NCI-H2029 treated with DMSO at 0.1 percent for 48 hours (cell line): ENCODE data around the gene ZER1.
"Not testable (repeated sequence)": the region's sequence is repeated elsewhere in the genome, so short reads cannot be mapped to it uniquely, and the experiment has no call there.

Source experiments
- DNase-seq: peaks from one replicate; lab custom pipeline; 2025; lab: John Stamatoyannopoulos, UW

ZER1 gene

DNA sequence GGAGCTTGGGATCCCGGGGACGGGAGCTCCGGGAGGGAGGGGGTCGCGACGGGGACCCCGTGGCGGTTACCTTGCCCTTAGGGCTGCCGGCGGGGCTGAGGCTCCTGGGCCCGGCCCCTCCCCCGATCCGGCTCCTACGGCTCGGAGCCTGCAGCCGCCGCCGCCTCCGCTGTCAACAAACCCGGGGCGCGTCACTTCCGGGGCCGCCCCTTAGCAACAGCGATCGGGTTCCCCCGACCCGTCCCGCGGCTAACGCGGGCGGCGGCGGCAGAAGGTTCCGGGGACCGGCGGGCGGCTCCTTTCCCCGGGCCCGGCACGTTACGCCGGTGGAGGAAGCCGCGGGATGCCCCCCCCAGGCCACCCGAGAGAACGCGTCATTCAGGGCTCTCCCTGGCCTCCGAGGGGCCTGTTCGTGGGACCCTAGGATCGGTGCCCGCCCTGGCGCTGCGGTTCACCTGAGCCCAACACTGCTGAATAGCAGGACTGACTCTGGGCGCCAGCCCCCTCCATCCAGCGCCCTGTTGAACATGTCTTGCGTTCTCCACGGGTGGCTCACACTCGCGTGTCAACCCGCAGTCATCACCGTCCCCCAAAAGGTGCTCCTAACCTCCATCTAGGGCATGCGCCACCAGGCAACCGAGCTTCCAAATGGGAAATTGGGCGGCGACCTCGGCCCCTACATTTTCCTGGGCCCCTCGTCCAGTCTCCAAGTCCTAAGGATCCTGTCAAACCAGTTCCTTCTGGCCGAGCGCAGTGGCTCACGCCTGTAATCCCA, at the start of gene ZER1:
Gene ZER1, minus strand, starts transcription at position 183 of the 775 bp plus-strand sequence. CDS start 16,362 bp downstream, outside the sequence.
- peak; percentile 63 for DNase-seq

DNA sequence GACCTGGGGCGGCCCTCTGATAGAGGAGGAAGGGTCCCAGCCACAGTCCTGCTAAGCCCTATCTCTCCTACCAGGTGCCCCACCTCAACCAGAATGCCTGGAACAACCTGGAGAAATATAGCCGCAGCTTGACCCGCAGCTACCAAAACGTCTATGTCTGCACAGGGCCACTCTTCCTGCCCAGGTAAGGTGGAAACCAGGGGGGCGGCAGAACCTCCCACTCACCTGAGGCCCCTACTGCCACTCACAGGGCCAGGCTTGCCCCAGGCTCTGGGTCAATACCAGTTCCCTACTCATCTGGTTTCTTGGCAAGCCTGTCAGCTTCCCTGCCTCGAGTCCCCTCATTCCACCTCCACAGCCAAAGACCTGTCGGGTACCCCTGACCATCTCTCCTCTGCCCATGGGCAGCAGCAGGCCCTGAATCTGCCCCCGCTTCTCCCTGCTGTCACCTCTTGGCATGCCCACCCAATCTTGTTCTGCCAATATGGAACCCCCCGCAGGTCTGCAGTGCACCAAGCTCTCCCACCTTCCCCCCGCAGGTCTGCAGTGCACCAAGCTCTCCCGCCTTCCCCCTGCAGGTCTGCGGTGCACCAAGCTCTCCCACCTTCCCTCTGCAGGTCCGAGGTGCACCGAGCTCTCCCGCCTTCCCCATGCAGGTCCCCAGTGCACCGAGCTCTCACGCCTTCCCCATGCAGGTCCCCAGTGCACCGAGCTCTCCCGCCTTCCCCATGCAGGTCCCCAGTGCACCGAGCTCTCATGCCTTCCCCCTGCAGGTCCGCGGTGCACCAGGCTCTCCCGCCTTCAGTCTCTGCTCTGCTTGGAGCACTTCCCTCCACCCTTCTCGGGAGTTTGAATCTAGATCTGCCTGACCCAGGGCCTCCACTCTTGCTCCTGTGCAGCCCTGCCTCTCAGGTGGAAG, 49.2 kb upstream of the ZER1 start:
- no peak for DNase-seq

DNA sequence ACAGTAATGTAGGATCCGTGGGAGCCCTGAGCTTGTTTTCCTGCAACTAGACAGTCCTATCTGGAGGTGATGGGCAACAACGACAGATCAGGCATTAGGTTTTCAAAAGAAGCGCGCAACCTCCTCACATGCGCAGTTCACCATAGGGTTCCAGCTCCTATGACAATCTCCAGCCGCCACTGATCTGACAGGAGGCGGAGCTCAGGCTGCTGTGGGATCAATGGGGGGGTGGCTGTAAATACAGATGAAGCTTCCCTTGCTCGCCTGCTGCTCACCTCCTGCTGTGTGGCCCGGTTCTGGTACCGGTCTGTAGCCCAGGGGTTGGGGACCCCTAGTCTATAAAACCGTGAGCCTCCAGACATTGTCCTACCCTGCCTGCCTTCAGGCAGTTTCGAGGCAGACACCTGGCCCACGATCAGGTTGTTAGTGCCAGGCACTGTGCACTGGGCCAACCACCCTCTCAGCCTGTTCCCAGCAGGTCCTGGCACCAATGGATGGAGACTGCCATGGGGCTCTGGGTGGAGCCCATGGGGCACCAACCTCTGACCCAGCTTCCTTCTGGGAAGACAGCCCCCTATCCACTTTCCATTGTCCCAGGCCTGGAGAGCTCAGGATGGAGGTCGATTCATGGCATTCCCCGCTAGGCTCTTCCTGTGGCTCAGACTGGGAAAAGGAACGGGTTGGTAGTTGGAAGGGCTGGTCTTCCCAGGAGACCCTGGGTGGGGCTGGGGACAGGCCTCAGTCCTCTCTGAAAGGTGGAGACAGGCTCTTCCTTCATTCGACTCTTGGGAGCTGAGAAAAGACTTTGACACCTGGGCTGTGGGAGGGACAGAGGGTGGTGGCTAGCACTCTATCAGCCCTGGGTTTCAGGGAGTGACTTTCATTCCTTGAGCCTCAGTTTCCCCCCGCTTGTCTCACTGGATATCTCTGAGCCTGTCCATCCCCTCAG, 48.3 kb upstream of the ZER1 start:
- peak; percentile 26 for DNase-seq

DNA sequence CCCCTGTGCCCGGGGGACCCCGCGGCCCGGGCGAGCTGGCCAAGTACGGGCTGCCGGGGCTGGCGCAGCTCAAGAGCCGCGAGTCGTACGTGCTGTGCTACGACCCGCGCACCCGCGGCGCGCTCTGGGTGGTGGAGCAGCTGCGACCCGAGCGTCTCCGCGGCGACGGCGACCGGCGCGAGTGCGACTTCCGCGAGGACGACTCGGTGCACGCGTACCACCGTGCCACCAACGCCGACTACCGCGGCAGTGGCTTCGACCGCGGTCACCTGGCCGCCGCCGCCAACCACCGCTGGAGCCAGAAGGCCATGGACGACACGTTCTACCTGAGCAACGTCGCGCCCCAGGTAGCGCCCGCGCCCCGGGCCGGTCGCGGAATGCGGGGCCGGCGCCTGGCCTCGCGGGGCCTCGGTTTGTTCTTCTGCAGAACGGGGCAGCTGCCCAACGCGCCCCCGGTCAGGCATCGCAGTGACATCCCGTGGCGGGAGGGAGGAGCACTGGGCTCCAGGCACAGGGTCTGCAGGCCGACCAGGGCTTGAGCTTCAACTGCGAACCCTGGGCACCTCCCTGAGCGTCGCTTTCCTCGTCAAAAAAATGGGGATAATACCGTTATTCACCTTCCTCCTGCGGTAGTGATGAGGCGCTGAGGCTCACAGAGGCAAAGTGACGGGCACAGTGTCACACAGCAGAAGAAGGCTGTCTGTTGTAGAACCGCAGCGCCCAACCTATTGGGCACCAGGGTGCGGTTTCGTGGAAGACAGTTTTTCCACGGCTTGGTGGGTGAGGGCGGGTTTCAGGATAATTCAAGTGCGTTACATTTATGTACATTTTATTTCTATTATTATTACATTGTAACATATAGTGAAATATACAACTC, 47.4 kb upstream of the ZER1 start:
- no peak for DNase-seq

DNA sequence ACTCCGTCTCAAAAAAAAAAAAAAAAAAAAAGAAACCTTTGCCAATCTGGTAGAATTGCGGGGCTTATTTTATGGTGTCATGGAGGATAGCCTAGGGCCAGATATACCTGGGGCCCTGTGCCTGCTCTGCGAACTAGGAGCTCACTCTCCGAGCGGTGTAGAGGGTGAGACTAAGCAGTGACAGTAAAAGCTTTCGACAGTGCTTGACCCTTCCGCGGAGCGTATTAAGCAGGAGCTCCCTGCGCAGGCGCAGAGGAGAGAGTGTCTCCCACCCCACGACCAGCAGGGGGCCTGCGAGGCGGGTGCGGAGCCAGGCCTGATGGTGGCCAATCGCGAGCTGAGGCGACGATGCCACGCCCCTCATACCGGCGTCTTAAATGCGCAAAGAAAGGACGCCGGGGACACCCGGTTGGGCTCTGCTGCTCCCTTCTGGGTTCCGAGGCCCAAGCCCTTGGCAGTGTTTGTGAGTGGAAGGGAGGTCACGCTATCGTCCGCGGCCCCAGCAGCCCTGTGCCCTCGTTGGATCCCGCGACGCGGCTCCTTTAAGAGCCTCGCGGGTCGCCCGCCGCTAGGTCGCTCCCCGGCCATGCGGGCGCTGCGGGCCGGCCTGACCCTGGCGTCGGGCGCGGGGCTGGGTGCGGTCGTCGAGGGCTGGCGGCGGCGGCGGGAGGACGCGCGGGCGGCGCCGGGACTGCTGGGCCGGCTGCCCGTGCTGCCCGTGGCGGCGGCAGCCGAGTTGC, 46.5 kb upstream of the ZER1 start, which contains the start of gene ENDOG:
Gene ENDOG, plus strand, starts transcription at position 402 of the 740 bp plus-strand sequence. Its CDS starts 185 bp downstream, at position 587.
- DNase-seq, result peak; percentile 82

DNA sequence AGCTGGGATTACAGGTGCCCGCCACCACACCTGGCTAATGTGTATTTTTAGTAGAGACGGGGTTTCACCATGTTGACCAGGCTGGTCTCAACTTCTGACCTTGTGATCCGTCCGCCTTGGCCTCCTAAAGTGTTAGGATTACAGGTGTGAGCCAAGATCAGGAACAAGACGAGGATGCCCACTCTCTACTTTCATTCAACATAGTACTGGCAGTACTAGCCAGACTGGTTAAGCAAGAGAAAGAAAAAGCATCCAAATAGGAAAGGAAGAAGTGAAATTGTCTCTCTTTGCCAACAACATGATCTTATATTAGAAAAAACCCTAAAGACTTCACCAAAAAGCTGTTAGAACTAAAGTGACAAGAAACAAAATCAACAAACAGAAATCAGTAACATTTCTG, 39.1 kb upstream of the ZER1 start:
- DNase-seq, result no peak

DNA sequence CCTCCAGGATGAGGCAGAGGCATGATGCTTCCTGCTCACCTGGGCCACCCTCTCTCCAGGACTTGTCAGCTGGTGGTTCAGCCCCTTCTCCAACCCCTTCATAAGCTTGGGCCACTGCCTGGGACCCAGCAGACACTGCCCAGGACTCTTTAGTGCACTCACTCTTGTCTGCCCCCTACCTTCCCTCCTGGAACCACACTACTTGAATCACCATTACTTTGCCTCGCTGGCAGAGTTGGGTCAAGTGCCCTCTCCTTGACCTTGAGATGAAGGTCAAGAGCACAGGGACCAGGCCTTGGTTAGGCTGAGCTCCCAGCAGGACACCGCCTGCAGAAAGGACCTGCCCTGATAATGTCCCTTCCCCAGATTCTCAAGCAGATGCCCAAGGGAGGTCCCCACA, 38.1 kb upstream of the ZER1 start:
- no peak for DNase-seq

DNA sequence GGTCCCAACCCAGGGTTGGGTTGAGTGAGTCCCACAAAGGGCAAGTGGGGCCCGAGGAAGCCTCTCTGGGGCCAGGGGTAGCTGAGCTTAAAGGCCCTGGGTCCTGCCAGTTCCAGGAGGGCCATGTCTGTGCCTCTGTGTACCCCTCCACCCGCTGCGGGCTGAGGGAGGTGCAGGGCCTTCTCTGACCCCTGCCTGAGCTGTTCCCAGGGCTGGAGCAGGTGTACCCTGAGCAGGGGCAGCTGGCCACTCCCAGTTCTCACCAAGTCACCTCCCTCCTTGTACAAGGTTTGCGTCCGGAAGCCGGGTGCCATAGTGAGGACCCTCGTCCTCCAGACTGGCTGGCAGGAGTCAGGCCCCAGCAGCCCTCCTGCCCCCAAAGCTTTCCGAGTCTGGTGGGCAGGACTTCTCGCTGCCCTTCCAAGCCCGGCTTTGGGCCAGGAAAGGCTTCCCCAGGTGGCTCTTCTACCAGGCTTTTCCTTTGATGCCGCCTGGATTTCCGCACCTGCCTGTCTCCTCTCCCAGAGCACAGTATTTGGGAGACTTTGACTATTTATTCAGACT, 37.4 kb upstream of the ZER1 start:
- no peak for DNase-seq

DNA sequence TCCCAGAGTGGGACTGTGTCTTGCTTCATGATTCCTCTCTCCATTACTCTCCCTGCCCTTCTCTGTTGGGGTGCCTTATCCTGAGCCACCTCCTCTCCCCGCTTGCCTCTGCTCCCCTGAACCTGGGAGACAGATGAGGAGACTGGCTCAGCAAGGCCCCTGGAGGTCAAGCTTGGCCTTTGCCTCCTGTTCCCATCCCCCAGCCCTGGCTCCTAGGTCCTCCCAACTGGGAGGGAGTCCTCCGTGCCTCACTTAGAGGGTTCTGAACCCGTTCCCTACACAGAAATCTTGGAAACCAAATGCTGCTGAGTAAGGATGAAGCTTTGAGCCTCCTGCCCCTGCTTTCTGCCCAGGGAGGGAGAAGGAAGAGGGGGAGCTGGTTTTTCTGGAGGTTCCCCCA, 36.8 kb upstream of the ZER1 start:
- DNase-seq, result no peak

DNA sequence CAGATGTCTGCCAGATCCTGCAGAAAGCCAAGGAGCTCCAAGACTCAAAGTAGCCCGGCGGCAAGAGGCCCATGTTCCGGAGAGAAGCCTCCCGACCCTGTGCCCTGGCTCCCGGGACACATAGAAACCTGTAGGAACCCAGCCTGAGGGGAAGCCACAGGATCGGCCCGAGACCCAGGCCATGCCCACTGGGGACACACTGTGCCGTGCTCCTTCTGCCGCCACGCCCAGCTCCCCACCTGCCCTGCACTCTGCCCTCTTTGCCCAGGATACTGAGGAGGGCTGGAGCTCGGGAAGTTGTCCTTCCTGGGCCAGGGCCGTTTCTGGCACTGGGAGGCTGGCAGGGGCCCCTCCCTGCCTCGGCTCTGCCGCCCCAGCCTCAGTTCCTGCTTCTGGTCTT, 36.1 kb upstream of the ZER1 start:
- no peak for DNase-seq

DNA sequence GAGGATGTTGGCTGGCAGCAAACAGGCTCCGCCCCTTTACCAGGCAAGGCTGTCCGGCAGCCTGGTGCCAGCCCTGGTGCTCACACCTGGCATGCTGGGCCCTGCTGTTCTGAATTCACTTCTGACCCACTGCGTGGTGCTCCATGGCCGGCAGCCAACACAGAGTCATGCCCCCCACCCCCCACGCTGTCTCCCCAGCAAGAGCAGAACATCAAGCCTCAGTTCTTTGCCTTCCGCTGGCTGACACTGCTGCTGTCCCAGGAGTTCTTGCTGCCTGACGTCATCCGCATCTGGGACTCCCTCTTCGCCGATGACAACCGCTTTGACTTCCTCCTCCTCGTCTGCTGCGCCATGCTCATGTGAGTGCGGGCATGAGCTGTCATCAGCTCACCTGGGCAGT, 33.9 kb upstream of the ZER1 start:
- DNase-seq, result no peak

DNA sequence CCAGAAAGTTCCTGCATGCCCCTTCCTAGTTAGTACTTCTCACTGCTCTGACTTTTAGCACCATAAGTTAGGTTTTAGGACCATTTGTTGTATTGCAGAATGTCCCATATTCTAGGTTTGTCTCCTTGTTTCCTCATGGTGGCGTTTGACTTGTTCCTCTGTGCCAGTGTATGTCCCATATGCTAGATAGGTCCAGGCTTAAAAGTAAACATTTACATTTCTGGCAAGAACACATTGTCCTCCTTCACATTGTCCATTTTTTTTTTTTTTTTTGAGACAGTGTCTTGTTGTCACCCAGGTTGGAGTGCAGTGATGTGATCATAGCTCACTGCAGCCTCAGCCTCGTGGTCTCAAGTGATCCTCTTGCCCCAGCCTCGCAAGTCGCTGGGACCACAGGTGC, 30.8 kb upstream of the ZER1 start:
- no peak for DNase-seq

DNA sequence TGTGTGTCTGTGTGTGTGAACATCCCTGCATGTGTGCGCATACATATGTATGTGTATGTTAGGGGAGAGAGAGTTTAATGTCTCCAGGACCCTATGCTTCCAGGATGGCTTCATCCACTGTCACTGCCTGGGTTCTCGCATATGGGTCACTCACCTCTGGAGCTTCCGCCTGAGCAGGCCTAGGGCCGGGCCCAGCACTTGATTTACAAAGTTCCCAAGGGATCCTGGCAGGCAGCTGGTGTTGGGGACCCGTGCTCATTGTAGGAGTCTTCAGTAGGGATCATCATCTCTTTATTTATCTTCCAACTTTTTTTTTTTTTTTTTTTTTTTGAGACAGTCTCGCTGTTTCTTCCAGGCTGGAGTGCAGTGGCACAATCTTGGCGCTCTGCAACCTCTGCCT, 28.3 kb upstream of the ZER1 start:
- no peak for DNase-seq

DNA sequence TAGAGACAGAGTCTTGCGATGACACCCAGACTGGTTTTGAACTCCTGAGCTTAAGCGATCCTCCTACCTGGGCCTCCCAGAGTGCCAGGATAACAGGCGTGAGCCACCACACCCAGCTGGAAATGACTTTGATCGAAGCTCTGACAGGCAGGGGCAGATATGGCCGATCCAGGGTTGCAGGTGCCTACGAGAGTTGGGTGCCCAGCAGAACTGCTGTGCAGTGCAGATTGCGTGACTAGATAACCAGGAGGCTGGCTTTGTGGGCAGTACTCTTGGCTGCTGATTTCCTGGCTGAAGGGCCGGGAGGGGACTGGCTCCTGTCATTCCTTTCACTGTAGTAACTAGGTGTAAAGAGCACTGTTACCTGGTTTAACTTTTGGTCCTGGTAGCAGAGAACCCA, 27.2 kb upstream of the ZER1 start:
- DNase-seq, result no peak

DNA sequence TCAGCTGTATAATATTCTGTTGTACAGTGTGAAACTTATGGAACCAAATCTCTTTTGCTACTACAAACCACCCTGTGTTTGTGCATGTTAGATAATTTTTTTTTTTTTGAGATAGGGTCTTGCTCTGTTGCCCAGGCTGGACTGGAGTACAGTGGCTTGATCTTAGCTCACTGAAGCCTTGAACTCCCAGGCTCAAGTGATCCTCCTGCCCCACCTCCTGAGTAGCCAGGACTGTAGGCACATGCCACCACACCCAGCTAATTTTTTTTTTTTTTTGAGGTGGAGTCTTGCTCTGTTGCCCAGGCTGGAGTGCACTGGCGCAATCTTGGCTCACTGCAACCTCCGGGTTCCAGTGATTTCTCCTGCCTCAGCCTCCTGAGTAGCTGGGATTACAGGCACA, 23.2 kb upstream of the ZER1 start:
- DNase-seq, result not testable (repeated sequence)

DNA sequence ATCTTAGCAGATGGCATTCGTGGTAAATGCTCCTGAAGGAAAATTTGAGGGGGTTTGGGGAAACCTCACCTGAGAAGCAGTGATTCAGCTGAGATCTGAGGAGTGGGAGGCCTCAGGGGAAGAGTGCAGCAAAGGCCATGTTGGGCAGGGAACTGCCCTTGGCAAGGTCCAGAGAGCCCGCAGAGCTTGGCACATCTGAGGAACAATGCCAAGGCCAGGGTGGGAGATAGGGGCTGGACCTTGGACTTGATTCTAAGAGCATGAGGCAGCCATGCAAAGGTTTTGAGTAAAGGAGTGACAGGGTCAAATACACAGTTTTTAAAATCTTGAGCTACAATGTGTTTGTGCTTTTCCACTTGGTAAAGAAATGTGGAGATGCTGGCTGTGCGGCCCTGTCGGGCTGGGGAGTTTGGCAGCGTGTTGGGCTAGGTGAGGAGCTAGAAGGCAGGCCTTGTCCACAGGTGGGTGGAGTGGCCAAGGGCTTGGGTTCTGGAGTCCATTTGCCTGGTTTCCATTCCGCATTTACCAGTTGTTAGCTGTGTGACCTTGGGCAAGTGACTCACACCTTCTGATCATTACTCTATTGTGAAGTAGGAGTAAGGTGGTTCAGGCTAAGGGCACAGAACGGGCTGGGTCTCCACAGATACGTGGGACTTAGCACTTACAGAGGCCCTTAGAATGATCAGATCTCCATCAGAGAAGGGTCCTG, 21.4 kb upstream of the ZER1 start:
- DNase-seq, result no peak

DNA sequence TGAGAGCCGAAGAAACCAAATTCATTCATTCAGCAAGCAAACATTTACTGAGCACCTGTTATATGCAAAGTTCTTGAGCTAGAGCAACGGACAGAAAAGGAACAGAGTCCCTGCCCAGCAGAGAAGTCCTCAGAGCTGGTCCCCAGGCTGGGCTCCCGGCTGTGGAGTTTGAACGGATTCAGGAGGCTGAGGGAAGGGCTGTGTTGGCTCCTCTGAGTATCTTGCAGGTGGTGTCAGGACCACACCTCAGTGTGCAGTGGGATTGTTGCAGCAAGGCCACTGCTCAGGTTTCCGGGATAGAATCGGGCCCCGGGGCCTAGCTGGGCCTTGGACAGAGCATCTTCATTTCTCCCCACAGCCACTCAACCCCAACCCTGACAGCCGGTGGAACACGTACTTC, 20.4 kb upstream of the ZER1 start:
- no peak for DNase-seq

DNA sequence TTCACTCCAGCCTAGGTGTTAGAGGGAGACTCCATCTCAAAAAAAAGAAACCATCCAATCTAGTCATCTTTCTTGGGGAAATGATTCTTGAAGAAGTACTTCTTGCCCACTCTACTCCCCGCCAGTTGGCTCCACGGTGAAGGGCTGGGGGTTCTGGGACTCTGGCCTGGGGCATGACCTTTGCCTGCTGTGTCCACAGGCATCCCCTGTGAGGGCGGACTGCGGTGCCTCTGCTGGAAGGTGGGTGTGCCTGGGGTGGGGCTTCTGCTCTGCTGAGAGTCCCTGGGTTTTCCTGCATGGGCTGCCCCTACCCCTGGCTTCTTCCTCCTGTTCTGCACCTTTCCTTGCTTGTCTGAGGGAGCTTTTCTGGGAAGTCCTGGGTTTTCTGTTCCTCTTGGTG, 18.8 kb upstream of the ZER1 start:
- no peak for DNase-seq

DNA sequence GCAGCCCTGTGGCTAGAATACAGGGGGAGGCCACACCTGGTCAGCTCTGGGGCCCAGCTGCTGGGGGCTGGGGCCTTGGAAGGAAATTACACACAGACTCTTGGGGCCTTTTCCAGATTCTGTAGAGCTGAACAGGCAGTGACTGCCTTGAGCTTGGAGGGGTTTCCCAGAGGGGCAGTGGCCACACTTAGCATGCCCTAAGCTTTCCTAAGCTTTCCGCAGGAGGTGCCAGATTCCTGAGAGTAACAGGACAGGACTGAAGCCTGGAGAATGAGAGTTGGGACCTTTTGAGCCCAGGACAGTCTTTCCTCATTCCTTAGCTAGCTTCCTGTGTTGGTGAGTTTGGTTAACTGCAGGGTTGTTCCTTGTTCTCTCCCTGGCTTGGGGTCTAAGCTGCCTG, 16.7 kb upstream of the ZER1 start:
- no peak for DNase-seq
